ENCODE data around the gene WDR64.
"Not testable (repeated sequence)": the region's sequence is repeated elsewhere in the genome, so short reads cannot be mapped to it uniquely, and the experiment has no call there.

WDR64 gene

DNA sequence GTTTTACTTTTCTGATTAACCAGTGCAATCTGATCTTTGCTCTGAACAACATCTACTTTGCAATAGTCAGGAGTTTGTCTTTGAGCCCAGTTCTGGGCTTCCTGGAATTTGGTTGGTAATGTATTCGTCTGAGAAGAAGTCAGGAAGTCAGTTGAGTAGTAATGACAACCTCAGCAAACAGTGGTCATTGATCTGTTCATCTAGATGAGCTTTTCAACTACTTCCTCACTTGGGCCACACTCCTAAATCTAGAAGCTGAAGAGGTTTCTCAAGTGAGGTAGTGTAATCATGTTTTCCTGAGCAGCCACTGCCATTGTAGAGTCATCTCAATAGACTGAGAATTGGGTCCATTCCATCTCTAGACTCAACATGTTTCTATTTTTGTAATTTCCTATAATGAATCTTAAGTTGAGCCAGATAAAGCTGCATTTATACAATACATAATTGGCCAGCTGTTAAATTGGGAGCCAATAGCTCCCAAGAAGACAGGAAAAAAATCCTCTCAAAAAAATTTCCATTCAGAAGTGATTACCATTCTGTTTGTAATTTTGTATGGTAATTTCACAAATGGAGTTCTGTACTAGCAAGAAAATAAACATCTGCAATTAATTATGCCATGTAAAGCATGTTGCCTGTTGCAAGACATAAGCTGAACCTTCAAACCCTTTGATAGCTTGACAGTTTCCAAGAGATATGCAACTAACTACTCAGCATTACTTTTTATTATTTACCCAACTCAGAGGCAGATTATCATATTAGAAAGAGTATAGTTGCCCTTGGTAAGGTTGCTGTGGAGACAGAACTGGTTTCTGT lies 49.6 kb downstream of the WDR64 start:
- DNase-seq (ENCODE audit: low read depth): no peak

DNA sequence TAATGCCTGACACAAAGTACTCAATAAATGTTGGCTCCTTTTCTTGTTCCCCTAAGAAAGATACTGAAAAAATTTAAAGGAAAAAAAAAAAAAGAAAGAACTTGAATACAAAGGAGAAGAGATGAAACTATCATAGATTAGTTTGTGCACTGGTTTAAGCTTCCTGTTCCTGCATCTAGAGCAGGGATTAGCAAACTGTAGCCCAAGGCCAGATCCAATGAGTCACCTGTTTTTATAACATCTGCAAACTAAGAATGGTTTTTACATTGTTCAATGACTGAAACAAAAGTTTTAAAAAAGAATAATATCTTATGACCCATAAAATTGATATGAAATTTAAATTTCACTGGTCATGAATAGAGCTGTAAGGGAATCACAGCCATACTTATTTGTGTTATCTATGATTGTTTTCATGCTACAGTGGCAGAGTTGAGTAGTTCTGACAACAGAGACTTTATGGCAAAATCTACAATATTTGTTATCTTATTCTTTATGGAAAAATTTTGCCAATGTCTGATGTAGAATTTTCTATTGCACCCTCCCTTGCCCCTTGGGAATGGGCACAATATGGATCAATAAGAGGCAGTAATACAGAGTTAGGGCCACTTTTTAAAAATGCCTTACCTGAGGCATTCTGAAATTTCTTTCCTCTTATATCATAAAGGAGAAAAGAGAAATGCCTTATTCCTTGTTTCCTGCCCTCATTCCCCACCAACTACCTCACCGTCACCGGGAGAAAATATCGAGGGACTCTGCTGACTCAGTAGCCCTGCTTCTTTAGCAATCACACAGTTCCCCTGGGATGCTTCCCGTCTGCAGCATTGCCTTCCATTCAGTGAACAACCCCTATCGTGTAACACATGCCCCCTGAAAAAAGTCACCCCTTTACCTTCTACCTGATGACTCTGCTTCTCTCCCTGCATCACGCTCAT lies 50.6 kb downstream of the WDR64 start:
- DNase-seq (ENCODE audit: low read depth): no peak

DNA sequence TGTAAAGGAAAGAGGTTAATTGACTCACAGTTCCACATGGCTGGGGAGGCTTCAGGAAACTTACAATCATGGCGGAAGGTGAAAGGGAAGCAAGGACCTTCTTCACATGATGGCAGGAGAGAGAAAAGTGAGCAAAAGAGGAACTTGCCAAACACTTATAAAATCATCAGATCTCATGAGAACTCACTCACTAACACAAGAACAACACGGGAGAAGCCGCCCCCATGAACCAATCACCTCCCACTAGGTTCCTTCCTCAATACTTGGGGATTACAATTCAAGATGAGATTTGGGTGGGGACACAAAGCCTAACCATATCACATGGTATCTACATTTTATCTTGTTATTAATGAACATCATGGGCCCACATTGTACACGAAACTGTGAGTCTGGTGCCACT lies 51.7 kb downstream of the WDR64 start:
- DNase-seq (ENCODE audit: low read depth): not testable (repeated sequence)

- DNase-seq (ENCODE audit: low read depth): no peak
These were observed 54.2 kb downstream of the WDR64 start for GRCh38 chr1:241706257-241706656.

DNA sequence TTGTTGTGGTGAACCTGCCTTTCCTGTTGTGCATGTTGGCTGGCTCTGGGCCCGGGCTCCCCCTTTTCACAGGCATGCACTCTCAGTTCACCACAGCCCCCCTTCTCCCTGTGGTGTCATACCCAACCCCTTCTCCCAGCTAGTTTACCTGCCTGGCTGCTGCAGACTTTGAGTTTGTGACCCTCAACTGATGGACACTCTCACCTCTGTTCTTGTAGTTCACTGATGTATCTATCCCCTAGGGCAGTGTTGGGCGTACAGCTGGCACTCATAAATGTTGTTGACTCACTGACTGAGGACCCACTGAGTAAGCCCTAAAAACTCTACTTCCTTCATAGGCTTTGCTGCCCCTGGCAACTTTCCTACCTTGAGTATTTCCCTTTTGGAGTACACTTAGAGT lies 54.9 kb downstream of the WDR64 start:
- DNase-seq (ENCODE audit: low read depth): no peak

DNA sequence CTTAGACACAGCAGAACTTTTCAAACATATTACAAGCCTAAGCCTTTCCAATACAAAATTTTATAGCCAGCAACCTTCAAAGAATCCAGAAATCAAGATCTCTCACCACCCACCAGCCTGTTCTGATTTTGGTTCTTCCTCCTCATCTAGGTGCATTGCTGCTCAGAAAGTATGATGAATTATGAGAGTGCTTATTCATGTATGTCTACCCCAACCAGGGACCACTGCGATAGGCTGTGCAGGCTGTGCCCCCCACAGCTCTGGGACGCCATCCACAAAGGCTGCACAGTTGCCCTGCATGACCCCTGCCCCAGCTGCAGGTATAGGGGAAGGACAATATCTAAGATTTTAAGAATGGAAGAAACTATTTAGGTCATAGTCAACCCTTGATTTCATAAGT lies 55.4 kb downstream of the WDR64 start:
- no peak for DNase-seq (ENCODE audit: low read depth)

GRCh38 chr1:241711326-241711725 lies 59.2 kb downstream of the WDR64 start:
- no peak for DNase-seq (ENCODE audit: low read depth)

DNA sequence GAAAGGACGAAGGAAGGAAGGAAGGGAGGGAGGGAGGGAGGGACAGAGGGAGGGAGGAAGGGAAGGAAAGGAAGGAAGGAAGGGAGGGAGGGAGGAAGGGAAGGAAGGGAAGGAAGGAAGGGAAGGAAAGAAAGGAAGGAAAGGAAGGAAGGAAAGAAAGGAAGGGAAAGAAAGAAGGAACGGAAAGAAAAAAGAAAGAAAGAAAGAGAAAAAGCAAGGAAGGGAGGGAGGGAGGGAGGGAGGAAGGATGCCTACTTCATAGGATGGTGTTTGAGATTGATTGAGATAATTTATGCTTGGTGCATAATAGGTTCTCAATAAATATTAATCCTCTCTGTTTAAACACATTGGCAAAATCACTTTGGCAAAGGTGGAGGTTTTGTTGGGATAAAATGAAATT lies 61.2 kb downstream of the WDR64 start:
- DNase-seq (ENCODE audit: low read depth): no peak

DNA sequence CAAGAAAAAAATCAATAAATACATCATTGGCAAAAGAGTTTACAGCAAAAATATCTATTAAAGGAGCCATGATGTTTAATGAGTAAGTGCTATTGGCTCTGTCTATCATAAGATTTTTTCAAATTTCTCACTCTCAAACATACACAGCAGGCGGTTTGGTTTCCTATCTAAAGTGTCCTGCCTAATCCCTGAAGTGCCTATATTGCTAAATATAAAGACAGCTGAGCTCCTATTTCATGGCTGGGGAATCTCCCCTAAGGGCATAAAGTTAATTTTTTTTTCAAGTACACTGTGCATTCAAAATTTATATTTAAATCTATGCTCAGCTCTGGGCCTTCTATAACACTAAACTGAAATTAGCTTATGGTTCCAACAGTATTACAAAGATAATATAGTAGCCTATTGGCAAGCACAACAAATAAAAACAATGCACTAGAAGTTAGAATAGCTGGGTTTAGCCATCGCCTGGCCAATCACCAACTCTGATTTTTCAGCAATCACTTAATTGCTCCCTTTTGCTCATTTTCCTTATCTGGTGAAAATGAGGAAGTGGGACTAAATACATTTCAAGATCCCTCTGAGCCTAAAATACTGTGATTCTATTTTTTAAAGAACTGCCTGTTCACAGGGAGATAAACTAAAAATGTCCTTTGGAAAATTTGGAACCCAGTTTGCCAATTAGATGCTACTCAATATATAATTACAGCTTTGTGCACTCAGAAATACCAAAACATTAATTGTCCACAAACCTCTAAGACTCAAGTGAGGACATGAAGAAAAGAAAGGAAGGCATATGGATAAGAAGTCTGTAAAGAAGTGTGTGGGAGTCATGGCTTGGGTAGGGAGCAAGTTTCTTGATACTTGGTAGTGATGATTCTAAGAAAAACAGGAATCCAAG lies 62.5 kb downstream of the WDR64 start:
- DNase-seq (ENCODE audit: low read depth): no peak

DNA sequence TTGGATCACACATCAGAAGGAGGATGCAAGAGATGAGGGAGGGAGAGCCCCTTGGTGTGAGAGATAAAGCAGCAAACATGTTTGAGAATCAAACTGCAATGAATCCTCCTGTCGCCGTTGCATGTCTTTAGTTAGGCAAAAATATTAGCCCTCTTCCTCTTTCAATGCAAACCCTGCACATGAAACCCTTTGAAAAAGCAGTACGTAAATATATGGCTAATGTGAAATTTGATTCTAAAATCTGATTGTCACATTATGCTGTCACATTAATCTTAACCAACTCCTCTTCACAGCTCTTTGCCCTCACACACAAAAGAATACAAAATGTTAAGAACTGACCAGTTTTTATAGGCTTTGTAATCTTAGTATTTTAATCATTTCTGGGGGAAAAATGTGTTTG lies 63.4 kb downstream of the WDR64 start:
- no peak for DNase-seq (ENCODE audit: low read depth)

DNA sequence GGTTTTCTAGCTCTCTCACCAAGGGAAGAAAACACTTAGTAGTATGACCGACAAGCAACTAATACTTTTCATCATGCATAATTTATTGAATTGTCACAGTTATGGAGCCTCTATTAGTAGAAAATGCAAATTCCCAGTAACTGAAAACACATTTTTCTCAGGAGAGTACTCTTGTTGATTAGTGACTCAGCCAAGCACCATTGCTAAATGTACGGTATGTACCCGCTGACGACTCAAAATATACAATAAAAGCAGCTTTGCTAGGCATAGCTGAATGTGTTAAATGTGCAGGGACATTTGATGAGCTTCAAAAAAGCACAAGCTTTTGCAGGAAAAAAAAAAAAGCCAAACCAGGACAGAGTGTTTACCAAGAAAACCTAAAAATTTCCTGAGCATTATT lies 63.9 kb downstream of the WDR64 start:
- no peak for DNase-seq (ENCODE audit: low read depth)

GRCh38 chr1:241716915-241717656 lies 65.0 kb downstream of the WDR64 start:
- DNase-seq (ENCODE audit: low read depth): no peak

- no peak for DNase-seq (ENCODE audit: low read depth)
These were observed 65.9 kb downstream of the WDR64 start for GRCh38 chr1:241717975-241718374.

GRCh38 chr1:241721011-241721410 lies 68.9 kb downstream of the WDR64 start:
- DNase-seq (ENCODE audit: low read depth): no peak

- DNase-seq (ENCODE audit: low read depth): no peak
These were observed 70.9 kb downstream of the WDR64 start for GRCh38 chr1:241722947-241723346.

- DNase-seq (ENCODE audit: low read depth): no peak
These were observed 72.8 kb downstream of the WDR64 start for GRCh38 chr1:241724741-241725356.

- DNase-seq (ENCODE audit: low read depth): no peak
These were observed 78.0 kb downstream of the WDR64 start for GRCh38 chr1:241730031-241730430.

DNA sequence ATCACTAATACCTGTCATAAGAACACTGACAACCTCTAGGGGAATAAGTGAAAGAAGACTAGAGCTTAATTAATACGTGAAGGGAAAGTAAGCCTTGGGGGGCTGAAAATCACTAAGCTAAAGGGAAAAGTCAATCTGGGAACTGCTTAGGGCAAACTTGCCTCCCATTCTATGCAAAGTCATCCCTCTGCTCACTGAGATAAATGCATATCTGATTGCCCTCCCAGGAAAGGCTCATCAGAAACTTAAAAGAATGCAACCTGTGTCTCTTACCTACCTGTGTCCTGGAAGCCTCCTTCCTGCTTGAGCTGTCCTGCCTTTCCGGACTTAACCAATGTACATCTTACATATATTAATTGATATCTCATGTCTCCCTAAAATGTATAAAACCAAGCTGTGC lies 81.8 kb downstream of the WDR64 start:
- no peak for DNase-seq (ENCODE audit: low read depth)

GRCh38 chr1:241734533-241734932 lies 82.5 kb downstream of the WDR64 start:
- DNase-seq (ENCODE audit: low read depth): no peak

DNA sequence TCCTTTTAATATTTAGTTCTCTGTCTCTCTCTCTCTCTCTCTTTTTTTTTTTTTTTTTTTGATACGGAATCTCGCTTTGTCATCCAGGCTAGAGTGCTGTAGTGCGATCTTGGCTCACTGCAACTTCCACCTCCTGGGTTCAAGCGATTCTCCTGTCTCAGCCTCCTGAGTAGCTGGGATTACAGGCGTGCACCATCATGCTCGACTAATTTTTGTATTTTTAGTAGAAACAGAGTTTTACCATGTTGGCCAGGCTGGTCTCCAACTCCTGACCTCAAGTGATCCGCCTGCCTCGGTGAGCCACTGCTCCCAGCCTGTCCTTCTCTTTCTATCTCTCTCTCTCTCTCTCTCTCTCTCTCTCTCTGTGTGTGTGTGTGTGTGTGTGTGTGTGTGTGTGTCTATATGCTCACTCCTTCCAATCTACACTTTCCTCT lies 83.4 kb downstream of the WDR64 start:
- not testable (repeated sequence) for DNase-seq (ENCODE audit: low read depth)

DNA sequence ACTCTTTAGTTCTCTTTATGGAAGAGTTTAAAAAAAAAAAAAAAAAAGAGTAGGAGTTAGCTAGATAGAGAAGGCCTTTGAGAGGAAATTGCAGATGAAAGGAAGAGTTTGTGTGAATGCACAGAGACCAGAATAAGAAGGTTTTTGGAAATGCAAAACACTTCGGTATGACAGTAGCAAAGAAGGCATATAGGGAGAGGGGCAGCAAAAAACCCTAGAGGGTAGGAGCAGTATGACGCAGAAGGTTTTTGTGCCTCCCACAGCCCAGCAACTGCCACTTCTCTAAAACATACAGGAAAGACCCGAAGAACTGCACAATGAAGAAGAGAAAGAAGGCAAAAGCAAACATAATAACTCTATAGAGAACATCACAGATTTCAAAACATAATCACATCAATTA lies 84.3 kb downstream of the WDR64 start:
- DNase-seq (ENCODE audit: low read depth): no peak

Measured in stimulated activated CD8-positive, alpha-beta memory T cell treated with anti-CD3 and anti-CD28 coated beads, Interleukin-7, amount 100 ng/mL, for 24 hours (primary cell).